ENCODE measurements around the gene KNCN.

KNCN gene

GRCh38 chr1:46551597-46552095 lies at the start of gene KNCN:
KNCN (minus strand) TSS chr1:46551647; CDS start chr1:46551215, 432 bp downstream.
- no peak for DNase-seq

- DNase-seq: no peak
Observed at GRCh38 chr1:46599059-46599970, 47.9 kb upstream of the KNCN start.

- no peak for DNase-seq
Observed at GRCh38 chr1:46596846-46597245, 45.4 kb upstream of the KNCN start.

- DNase-seq: no peak
Observed at GRCh38 chr1:46596036-46596435, 44.6 kb upstream of the KNCN start.

GRCh38 chr1:46595127-46595526 lies 43.7 kb upstream of the KNCN start:
- DNase-seq: no peak

GRCh38 chr1:46594063-46594462 lies 42.6 kb upstream of the KNCN start:
- no peak for DNase-seq

- no peak for DNase-seq
Observed at GRCh38 chr1:46592823-46593222, 41.4 kb upstream of the KNCN start.

- DNase-seq: no peak
Observed at GRCh38 chr1:46589529-46589928, 38.1 kb upstream of the KNCN start.

- no peak for DNase-seq
Observed at GRCh38 chr1:46587069-46587468, 35.6 kb upstream of the KNCN start.

- no peak for DNase-seq
Observed at GRCh38 chr1:46585312-46585938, 34.0 kb upstream of the KNCN start.

GRCh38 chr1:46583494-46583893 lies 32.0 kb upstream of the KNCN start:
- DNase-seq: no peak

GRCh38 chr1:46582972-46583371 lies 31.5 kb upstream of the KNCN start:
- no peak for DNase-seq

GRCh38 chr1:46581681-46582455 lies 30.4 kb upstream of the KNCN start:
- DNase-seq: no peak

- no peak for DNase-seq
Observed at GRCh38 chr1:46580140-46580903, 28.9 kb upstream of the KNCN start.

GRCh38 chr1:46577671-46578070 lies 26.2 kb upstream of the KNCN start:
- no peak for DNase-seq

- DNase-seq: no peak
Observed at GRCh38 chr1:46576596-46576995, 25.1 kb upstream of the KNCN start.

- no peak for DNase-seq
Observed at GRCh38 chr1:46575778-46576177, 24.3 kb upstream of the KNCN start.

- DNase-seq: no peak
Observed at GRCh38 chr1:46575300-46575699, 23.9 kb upstream of the KNCN start.

GRCh38 chr1:46571691-46572225 lies 20.3 kb upstream of the KNCN start:
- DNase-seq: no peak

GRCh38 chr1:46569884-46570725 lies 18.7 kb upstream of the KNCN start:
- no peak for DNase-seq

- no peak for DNase-seq
Observed at GRCh38 chr1:46569116-46569515, 17.7 kb upstream of the KNCN start.

Data from NCI-H226 (cell line).